Measurements from ENCODE around the gene SLC29A2. TPM values are rescaled to one million over a fixed set of nuclear protein-coding genes. Genes with fewer than 3 reads are reported as not detected.
"Not testable (repeated sequence)": the region's sequence is repeated elsewhere in the genome, so short reads cannot be mapped to it uniquely, and the experiment has no call there.

The SLC29A2 gene
- total RNA-seq, 1 donor = 1.2 TPM

GRCh38 chr11:66366844-66367477, 4.6 kb downstream of the SLC29A2 start:
- Histone ChIP-seq H3K27me3 (ENCODE audit: insufficient read depth, low read length) (no peaks in the 10 kb centered on the region), H3K4me1 (ENCODE audit: insufficient read depth, low read length) (peaks cover 7% of the 10 kb centered on the region), H3K4me3 (ENCODE audit: low read length) (no peak overlapping the region), H3K9me3 (ENCODE audit: low read depth, low read length) (no peaks in the 10 kb centered on the region)

GRCh38 chr11:66365711-66366619, 5.6 kb downstream of the SLC29A2 start:
- H3K4me3 ChIP-seq (ENCODE audit: low read length) = no peak overlapping the region
- H3K27me3 ChIP-seq (ENCODE audit: insufficient read depth, low read length) = no peaks in the 10 kb centered on the region
- H3K9me3 ChIP-seq (ENCODE audit: low read depth, low read length) = no peaks in the 10 kb centered on the region
- H3K4me1 ChIP-seq (ENCODE audit: insufficient read depth, low read length) = peaks cover 2% of the 10 kb centered on the region

- Histone ChIP-seq H3K27me3 (ENCODE audit: insufficient read depth, low read length) (no peaks in the 10 kb centered on the region), H3K4me3 (ENCODE audit: low read length) (no peak overlapping the region), H3K9me3 (ENCODE audit: low read depth, low read length) (no peaks in the 10 kb centered on the region), H3K4me1 (ENCODE audit: insufficient read depth, low read length) (no peaks in the 10 kb centered on the region)
These were observed 6.4 kb downstream of the SLC29A2 start for GRCh38 chr11:66365166-66365565.

GRCh38 chr11:66363805-66364535, 7.6 kb downstream of the SLC29A2 start:
- Histone ChIP-seq H3K27me3 (ENCODE audit: insufficient read depth, low read length) (no peaks in the 10 kb centered on the region), H3K4me3 (ENCODE audit: low read length) (no peak overlapping the region), H3K4me1 (ENCODE audit: insufficient read depth, low read length) (no peaks in the 10 kb centered on the region), H3K9me3 (ENCODE audit: low read depth, low read length) (no peaks in the 10 kb centered on the region)

GRCh38 chr11:66363187-66363601, 8.4 kb downstream of the SLC29A2 start:
- H3K27me3 ChIP-seq (ENCODE audit: insufficient read depth, low read length) = no peaks in the 10 kb centered on the region

GRCh38 chr11:66362481-66363147, 8.9 kb downstream of the SLC29A2 start:
- no peaks in the 10 kb centered on the region for H3K9me3 ChIP-seq (ENCODE audit: low read depth, low read length)

More at GRCh38 chr11:66363187-66363601, 8.4 kb downstream of the SLC29A2 start:
- Histone ChIP-seq H3K4me1 (ENCODE audit: insufficient read depth, low read length) (no peaks in the 10 kb centered on the region), H3K4me3 (ENCODE audit: low read length) (no peak overlapping the region), H3K9me3 (ENCODE audit: low read depth, low read length) (no peaks in the 10 kb centered on the region)

GRCh38 chr11:66361502-66361941, 10.0 kb downstream of the SLC29A2 start:
- H3K27me3 ChIP-seq (ENCODE audit: insufficient read depth, low read length) = no peaks in the 10 kb centered on the region
- no peak overlapping the region for H3K4me3 ChIP-seq (ENCODE audit: low read length)
- H3K4me1 ChIP-seq (ENCODE audit: insufficient read depth, low read length) = no peaks in the 10 kb centered on the region
- no peaks in the 10 kb centered on the region for H3K9me3 ChIP-seq (ENCODE audit: low read depth, low read length)

More at GRCh38 chr11:66362481-66363147, 8.9 kb downstream of the SLC29A2 start:
- H3K4me1 ChIP-seq (ENCODE audit: insufficient read depth, low read length) = no peaks in the 10 kb centered on the region
- H3K4me3 ChIP-seq (ENCODE audit: low read length) = no peak overlapping the region
- no peaks in the 10 kb centered on the region for H3K27me3 ChIP-seq (ENCODE audit: insufficient read depth, low read length)

GRCh38 chr11:66360406-66361073, 11.0 kb downstream of the SLC29A2 start:
- Histone ChIP-seq H3K4me1 (ENCODE audit: insufficient read depth, low read length) (no peaks in the 10 kb centered on the region), H3K9me3 (ENCODE audit: low read depth, low read length) (no peaks in the 10 kb centered on the region), H3K4me3 (ENCODE audit: low read length) (no peak overlapping the region), H3K27me3 (ENCODE audit: insufficient read depth, low read length) (no peaks in the 10 kb centered on the region)

GRCh38 chr11:66359662-66360087, 11.9 kb downstream of the SLC29A2 start:
- no peaks in the 10 kb centered on the region for H3K9me3 ChIP-seq (ENCODE audit: low read depth, low read length)
- H3K27me3 ChIP-seq (ENCODE audit: insufficient read depth, low read length) = no peaks in the 10 kb centered on the region
- H3K4me1 ChIP-seq (ENCODE audit: insufficient read depth, low read length) = no peaks in the 10 kb centered on the region
- H3K4me3 ChIP-seq (ENCODE audit: low read length) = no peak overlapping the region

GRCh38 chr11:66350560-66351235, 20.9 kb downstream of the SLC29A2 start:
- H3K4me1 ChIP-seq (ENCODE audit: insufficient read depth, low read length) = peaks cover 22% of the 10 kb centered on the region
- H3K9me3 ChIP-seq (ENCODE audit: low read depth, low read length); H3K27me3 ChIP-seq (ENCODE audit: insufficient read depth, low read length); H3K4me3 ChIP-seq (ENCODE audit: low read length): not testable (repeated sequence)

- peaks cover 36% of the 10 kb centered on the region for H3K4me1 ChIP-seq (ENCODE audit: insufficient read depth, low read length)
- H3K4me3 ChIP-seq (ENCODE audit: low read length) = no peak overlapping the region
- no peaks in the 10 kb centered on the region for H3K27me3 ChIP-seq (ENCODE audit: insufficient read depth, low read length)
- H3K9me3 ChIP-seq (ENCODE audit: low read depth, low read length) = no peaks in the 10 kb centered on the region
These were observed 22.5 kb downstream of the SLC29A2 start for GRCh38 chr11:66349084-66349386.

GRCh38 chr11:66347425-66348276, 23.9 kb downstream of the SLC29A2 start, which contains the start of gene B4GAT1:
B4GAT1 (minus strand) TSS chr11:66347629; CDS start chr11:66347545, 84 bp downstream.
- Histone ChIP-seq H3K27me3 (ENCODE audit: insufficient read depth, low read length) (no peaks in the 10 kb centered on the region), H3K9me3 (ENCODE audit: low read depth, low read length) (no peaks in the 10 kb centered on the region), H3K4me1 (ENCODE audit: insufficient read depth, low read length) (peaks cover 46% of the 10 kb centered on the region), H3K4me3 (ENCODE audit: low read length) (peak within 1 kb of the TSS; percentile 61)
